ENCODE results near the gene KMO. TPM values are rescaled to one million over a fixed set of nuclear protein-coding genes. Genes with fewer than 3 reads are reported as not detected.

Gene KMO
- total and polyA plus RNA-seq, 2 of the 13 experiments (the other 11 are each of a cell fraction or from before 2014, with no cell fraction given), result 0.01 TPM; not detected in 1

GRCh38 chr1:241542199-241542907, 10.2 kb downstream of the KMO start:
- Histone ChIP-seq H3K9ac (ENCODE audit: insufficient read depth, low read depth, low read length) (no peak overlapping the region), H3K9me3 (ENCODE audit: low read length) (no peaks in the 10 kb centered on the region)

More at GRCh38 chr1:241542199-241542907, 10.2 kb downstream of the KMO start:
- no peak overlapping the region for H3K4me2 ChIP-seq (ENCODE audit: low read depth, low read length)
- ATAC-seq (no peak), FAIRE-seq (no peak), DNase-seq (ENCODE audit: low spot score) (no peak)
- no peaks in the 10 kb centered on the region for H3K79me2 ChIP-seq (ENCODE audit: insufficient read depth, low read length)
- 53% methylated on average over 7 of the region's 7 CpGs for WGBS (ENCODE audit: low lambda C conversion rate)
- TF ChIP-seq, protein P1, sequence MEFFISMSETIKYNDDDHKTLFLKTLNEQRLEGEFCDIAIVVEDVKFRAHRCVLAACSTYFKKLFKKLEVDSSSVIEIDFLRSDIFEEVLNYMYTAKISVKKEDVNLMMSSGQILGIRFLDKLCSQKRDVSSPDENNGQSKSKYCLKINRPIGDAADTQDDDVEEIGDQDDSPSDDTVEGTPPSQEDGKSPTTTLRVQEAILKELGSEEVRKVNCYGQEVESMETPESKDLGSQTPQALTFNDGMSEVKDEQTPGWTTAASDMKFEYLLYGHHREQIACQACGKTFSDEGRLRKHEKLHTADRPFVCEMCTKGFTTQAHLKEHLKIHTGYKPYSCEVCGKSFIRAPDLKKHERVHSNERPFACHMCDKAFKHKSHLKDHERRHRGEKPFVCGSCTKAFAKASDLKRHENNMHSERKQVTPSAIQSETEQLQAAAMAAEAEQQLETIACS (CRISPR knock-in tag; IDR thresholded peaks at IDR 0.05), result no peak
- TF ChIP-seq GMEB1 (CRISPR knock-in tag; IDR thresholded peaks at IDR 0.05; ENCODE audit: borderline replicate concordance) (no peak), ZBTB1 (CRISPR knock-in tag; IDR thresholded peaks at IDR 0.05; ENCODE audit: borderline replicate concordance) (no peak), ZNF136 (CRISPR knock-in tag; IDR thresholded peaks at IDR 0.05; ENCODE audit: low read depth) (no peak), ZNF501 (CRISPR knock-in tag; IDR thresholded peaks at IDR 0.05) (no peak), ZNF431 (CRISPR knock-in tag; IDR thresholded peaks at IDR 0.05; ENCODE audit: borderline replicate concordance, low read depth) (no peak), KDM5B (CRISPR knock-in tag; IDR thresholded peaks at IDR 0.05; ENCODE audit: borderline replicate concordance) (no peak), ZNF761 (CRISPR knock-in tag; conservative IDR thresholded peaks at IDR 0.05) (no peak), TIGD3 (CRISPR knock-in tag; IDR thresholded peaks at IDR 0.05; ENCODE audit: borderline replicate concordance) (no peak), ZNF160 (CRISPR knock-in tag; IDR thresholded peaks at IDR 0.05) (no peak)
- TF ChIP-seq, protein P2, sequence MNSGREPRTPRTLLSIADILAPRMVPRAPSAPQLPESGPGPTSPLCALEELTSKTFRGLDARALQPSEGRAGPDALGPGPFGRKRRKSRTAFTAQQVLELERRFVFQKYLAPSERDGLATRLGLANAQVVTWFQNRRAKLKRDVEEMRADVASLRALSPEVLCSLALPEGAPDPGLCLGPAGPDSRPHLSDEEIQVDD (CRISPR knock-in tag; IDR thresholded peaks at IDR 0.05; ENCODE audit: borderline replicate concordance), result no peak
- no peaks in the 10 kb centered on the region for H3K4me1 ChIP-seq (ENCODE audit: insufficient read depth, low read length)
- no peaks in the 10 kb centered on the region for H3K27me3 ChIP-seq (ENCODE audit: control insufficient read depth in 1 of 2, insufficient read depth in 2 of 2, low read length in 2 of 2)
- H3K36me3 ChIP-seq (replicated peaks in 1 of 2; ENCODE audit: control insufficient read depth in 1 of 2, insufficient read depth in 2 of 2, low read length in 2 of 2), result no peaks in the 10 kb centered on the region
- in situ Hi-C loops (cut with HindIII; ENCODE audit: extremely low pct_ligation_motif_present, low pct_unique_long_range_greater_than_20kb) (loop anchor here (25.0 kb wide), 1 partner anchor 445 kb away; the partner anchor contains the start of gene MAP1LC3C), intact Hi-C loops (cut with micrococcal nuclease; ENCODE audit: unreplicated experiment) (no loop called here)
- CTCF ChIA-PET (ENCODE audit: low intra/inter-chr PET ratio, low total read pairs), result no interaction called here
- no TSS peak for BruUV-seq (replicated peaks)
- no peaks in the 10 kb centered on the region for H4K20me1 ChIP-seq (ENCODE audit: insufficient read depth, low read length)
- H2AFZ ChIP-seq (ENCODE audit: low read length), result no peak overlapping the region
- H3K4me3 ChIP-seq (replicated peaks in 1 of 3; ENCODE audit: insufficient read depth in 1 of 3, low read depth in 2 of 3, low read length in 3 of 3), result no peak overlapping the region
- no peak overlapping the region for H3K27ac ChIP-seq (ENCODE audit: extremely low read length, insufficient read depth, low read length)
- POLR2A ChIA-PET, result no interaction called here

All from HepG2 (cell line).